Endothelial cell of umbilical vein (primary cell): Measurements from ENCODE around the gene NUP155. TPM values are rescaled to one million over a fixed set of nuclear protein-coding genes. Genes with fewer than 3 reads are reported as not detected.

Experiments
- BruUV-seq: library from RNA; stranded (reverse); fragments of 400-500 nt; replicated peaks from 2 replicates; lab custom pipeline; 2021; lab: Mats Ljungman, UMichigan
- CTCF ChIA-PET: fragments of 300-600, 350-600 bp; sonication (Branson Sonifier 250); formaldehyde crosslinking; loops from one replicate; lab custom pipeline; 2021; ENCODE audit warnings: antibody characterized with exemption, inconsistent platforms; lab: Charles Lee
- POLR2A ChIA-PET: fragments of 300-600, 350-600 bp; sonication (Branson Sonifier 250); formaldehyde crosslinking; loops from one replicate; lab custom pipeline; 2021; ENCODE audit warnings: antibody characterized with exemption, inconsistent platforms; lab: Charles Lee
- DNase-seq: peaks from one replicate; pipeline ENCODE4 v3.0.0-alpha.2; 2011; ENCODE audit warnings: low read depth, low spot score
- FAIRE-seq: peaks from 2 replicates; lab custom pipeline; 2011; peaks lifted over from hg19 to GRCh38; lab: Jason Lieb, UNC
- H2AFZ ChIP-seq: 2 replicates; pipeline ENCODE4 v1.6.0; 2012; ENCODE audit warnings: low read depth, low read length, control low read depth, inconsistent platforms
- H3K27ac ChIP-seq: 2 replicates; pipeline ENCODE4 v1.5.1; 2011; ENCODE audit warnings: low read depth, mild to moderate bottlenecking, control low read depth, low read length, moderate library complexity; ENCODE audit not compliant: insufficient read depth
- H3K27me3 ChIP-seq, 2 experiments: 2 replicates each; pipeline versions ENCODE4 v1.6.0 to v1.6.1; 2011; ENCODE audit warnings: low read length in 2 of 2, mixed read lengths in 1 of 2; ENCODE audit not compliant: control insufficient read depth in 2 of 2, insufficient read depth in 2 of 2
- H3K36me3 ChIP-seq, 2 experiments: 2 replicates in 1 of 2; 3 replicates in 1 of 2; pipeline ENCODE4 v1.5.1; 2011; ENCODE audit warnings: low read length in 2 of 2, mild to moderate bottlenecking in 1 of 2, moderate library complexity in 1 of 2; ENCODE audit not compliant: control insufficient read depth in 2 of 2, insufficient read depth in 2 of 2; ENCODE audit errors: extremely low read depth in 1 of 2
- H3K4me1 ChIP-seq: 3 replicates; pipeline ENCODE4 v1.5.1; 2011; ENCODE audit warnings: mild to moderate bottlenecking, low read length; ENCODE audit not compliant: control insufficient read depth, insufficient read depth; ENCODE audit errors: extremely low read depth
- H3K4me2 ChIP-seq: 2 replicates; pipeline ENCODE4 v1.6.1; 2011; ENCODE audit warnings: low read length, control low read depth, mixed read lengths; ENCODE audit not compliant: insufficient read depth
- H3K4me3 ChIP-seq, 3 experiments: fragments of 200-600 bp in 1 of 3; sonication (generic), shearing (Covaris generic) in 1 of 3; replicated peaks in 1 of 3; 2 replicates each; pipeline ENCODE4 v1.5.1; 2011 to 2016; ENCODE audit warnings: control low read depth in 3 of 3, low read length in 3 of 3, mild to moderate bottlenecking in 2 of 3, inconsistent platforms in 1 of 3, low read depth in 1 of 3, moderate library complexity in 1 of 3; ENCODE audit not compliant: insufficient read depth in 1 of 3
- H3K79me2 ChIP-seq: 2 replicates; pipeline ENCODE4 v1.6.0; 2012; ENCODE audit warnings: low read length, inconsistent platforms; ENCODE audit not compliant: control insufficient read depth, insufficient read depth
- H3K9ac ChIP-seq: replicated peaks from 2 replicates; pipeline ENCODE3; 2011; ENCODE audit warnings: low read length, control low read depth; ENCODE audit not compliant: insufficient read depth; ENCODE audit errors: extremely low read depth
- H3K9me1 ChIP-seq: replicated peaks from 3 replicates; pipeline ENCODE4 v1.6.0; 2011; ENCODE audit warnings: mild to moderate bottlenecking, low read length; ENCODE audit not compliant: control insufficient read depth, insufficient read depth; ENCODE audit errors: extremely low read depth
- H3K9me3 ChIP-seq: replicated peaks from 2 replicates; pipeline ENCODE4 v1.5.1; 2012; ENCODE audit warnings: low read length, inconsistent platforms; ENCODE audit not compliant: control insufficient read depth, insufficient read depth
- H4K20me1 ChIP-seq: replicated peaks from 2 replicates; pipeline ENCODE3; 2011; ENCODE audit warnings: mild to moderate bottlenecking, low read length; ENCODE audit not compliant: control insufficient read depth, insufficient read depth; ENCODE audit errors: extremely low read depth
- CTCF ChIP-seq, 2 donors: IDR thresholded peaks; 1 replicate in 1 of 2; 2 replicates in 1 of 2; pipeline ENCODE4 v1.5.1; 2011; ENCODE audit warnings: low read length in 2 of 2, mild to moderate bottlenecking in 2 of 2, moderate library complexity in 2 of 2, control low read depth in 1 of 2, inconsistent platforms in 1 of 2, low read depth in 1 of 2; ENCODE audit not compliant: insufficient read depth in 1 of 2; ENCODE audit errors: extremely low read depth in 1 of 2
- EZH2 ChIP-seq: IDR thresholded peaks from 2 replicates; pipeline ENCODE4 v1.6.1; 2012; ENCODE audit warnings: borderline replicate concordance, low read depth, mild to moderate bottlenecking, moderate library complexity, low read length, inconsistent platforms; ENCODE audit not compliant: severe bottlenecking
- FOS ChIP-seq: IDR thresholded peaks from 2 replicates; pipeline ENCODE4 v1.6.1; 2011; ENCODE audit warnings: mild to moderate bottlenecking, low read length, moderate library complexity, borderline replicate concordance; ENCODE audit not compliant: insufficient read depth
- GATA2 ChIP-seq: IDR thresholded peaks from 2 replicates; pipeline ENCODE4 v1.7.0; 2011; ENCODE audit warnings: low read depth, mild to moderate bottlenecking, moderate library complexity, mixed read lengths, low read length; ENCODE audit not compliant: insufficient read length, insufficient read depth
- JUN ChIP-seq: IDR thresholded peaks from 2 replicates; pipeline ENCODE4 v1.6.1; 2011; ENCODE audit warnings: borderline replicate concordance, low read depth; ENCODE audit not compliant: insufficient read length, insufficient read depth
- MAX ChIP-seq: IDR thresholded peaks from 2 replicates; pipeline ENCODE4 v1.6.1; 2011; ENCODE audit not compliant: insufficient read depth, insufficient read length
- MYC ChIP-seq: IDR thresholded peaks from one replicate; pipeline ENCODE4 v1.6.1; 2011; ENCODE audit warnings: mild to moderate bottlenecking, low read depth, low read length
- POLR2A ChIP-seq: IDR thresholded peaks from 2 replicates; pipeline ENCODE4 v1.6.1; 2012; ENCODE audit warnings: low read depth, mild to moderate bottlenecking, control low read depth, low read length
- POLR2AphosphoS5 ChIP-seq: IDR thresholded peaks from 2 replicates; pipeline ENCODE4 v1.6.1; 2012; ENCODE audit warnings: low read depth, mild to moderate bottlenecking, control low read depth, low read length, moderate library complexity; ENCODE audit not compliant: insufficient read depth
- dilution Hi-C: fragments of 300-500 bp; cut with MboI; formaldehyde crosslinking; loops from one replicate; pipeline ENCODE4 v1.15.0; 2019; ENCODE audit warnings: low sequenced_read_pairs; ENCODE audit not compliant: extremely low pct_ligation_motif_present
- intact Hi-C: fragments of 100-400 bp; cut with micrococcal nuclease; formaldehyde crosslinking; loops from one replicate; pipeline ENCODE4 v1.10.0; 2022
- polyA plus RNA-seq, 4 experiments: library from polyadenylated mRNA; depleted of rRNA in 3 of 4; stranded (reverse) in 3 of 4; unstranded in 1 of 4; fragments of >200 nt; gene quantifications; 2 replicates each; pipeline versions ENCODE4 v1.2.1 to v1.2.3, GENCODE V29; 2011 to 2012; ENCODE audit warnings: missing spikeins in 1 of 4
- total RNA-seq: library from RNA; stranded (reverse); gene quantifications from 2 replicates; pipeline ENCODE4 v1.2.3, GENCODE V29; 2021

Gene NUP155
- total and polyA plus RNA-seq, 2 donors (not counting 3 experiments of a cell fraction or from before 2014, with no cell fraction given), result 11.1 to 36.6 TPM

GRCh38 chr5:37308793-37309192 is 62.1 kb downstream of the NUP155 start:
- Histone ChIP-seq H4K20me1 (no peaks in the 10 kb centered on the region), H3K36me3 (peaks cover 12 to 13% of the 10 kb centered on the region in 2 experiments), H2AFZ (no peak overlapping the region), H3K27ac (no peak overlapping the region), H3K9me1 (no peaks in the 10 kb centered on the region), H3K4me3 (no peak overlapping the region), H3K4me1 (no peaks in the 10 kb centered on the region), H3K4me2 (no peak overlapping the region), H3K79me2 (no peaks in the 10 kb centered on the region), H3K9me3 (no peaks in the 10 kb centered on the region), H3K27me3 (no peaks in the 10 kb centered on the region), H3K9ac (no peak overlapping the region)
- TF ChIP-seq EZH2 (no peak), MYC (no peak), POLR2AphosphoS5 (no peak), JUN (no peak), CTCF (IDR thresholded peaks at IDR 0.05; ENCODE audit: extremely low read depth in 1 of 2, insufficient read depth in 1 of 2, low read depth in 1 of 2, low read length in 2 of 2) (no peak), MAX (no peak), POLR2A (no peak), GATA2 (no peak), FOS (no peak)
- ChIA-PET POLR2A (interaction anchor here (0.6 kb wide), 1 partner anchor 65 kb away, joined by 4 read pairs; no protein-coding TSS in a partner anchor), CTCF (interaction anchor here (1.5 kb wide), 1 partner anchor 8 kb away, joined by 4 read pairs; no protein-coding TSS in a partner anchor)
- FAIRE-seq (no peak), DNase-seq (no peak)
- intact Hi-C loops (no loop called here), dilution Hi-C loops (no loop called here)
- BruUV-seq, result no TSS peak
